ENCODE data around the gene PTPRG. TPM values are rescaled to one million over a fixed set of nuclear protein-coding genes. Genes with fewer than 3 reads are reported as not detected.

Gene PTPRG
- total and polyA plus RNA-seq, 10 of the 15 experiments (the other 5 are each of a cell fraction or from before 2014, with no cell fraction given): 0.29 to 20.7 (median 1.4) TPM

DNA sequence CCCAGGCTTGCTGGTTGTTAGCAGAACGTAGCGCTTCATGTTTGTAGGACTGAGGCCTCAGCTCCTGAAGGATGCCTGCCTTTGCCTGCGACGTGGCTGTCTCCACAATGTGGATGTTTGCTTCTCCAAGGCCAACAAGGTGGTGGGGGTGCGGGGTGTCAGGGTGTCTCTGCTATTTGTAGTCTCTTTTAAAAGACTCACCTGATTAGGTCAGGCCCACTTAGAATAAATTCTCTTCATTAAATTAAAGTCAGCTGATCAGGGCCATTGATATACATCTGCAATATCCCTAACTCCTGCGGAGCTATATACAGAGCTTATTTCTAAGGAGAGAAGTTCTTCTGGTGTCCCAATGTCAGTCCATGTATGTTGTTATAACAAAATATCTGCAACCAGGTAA, 44.8 kb downstream of the PTPRG start (continued):
- TF ChIP-seq, protein P1, sequence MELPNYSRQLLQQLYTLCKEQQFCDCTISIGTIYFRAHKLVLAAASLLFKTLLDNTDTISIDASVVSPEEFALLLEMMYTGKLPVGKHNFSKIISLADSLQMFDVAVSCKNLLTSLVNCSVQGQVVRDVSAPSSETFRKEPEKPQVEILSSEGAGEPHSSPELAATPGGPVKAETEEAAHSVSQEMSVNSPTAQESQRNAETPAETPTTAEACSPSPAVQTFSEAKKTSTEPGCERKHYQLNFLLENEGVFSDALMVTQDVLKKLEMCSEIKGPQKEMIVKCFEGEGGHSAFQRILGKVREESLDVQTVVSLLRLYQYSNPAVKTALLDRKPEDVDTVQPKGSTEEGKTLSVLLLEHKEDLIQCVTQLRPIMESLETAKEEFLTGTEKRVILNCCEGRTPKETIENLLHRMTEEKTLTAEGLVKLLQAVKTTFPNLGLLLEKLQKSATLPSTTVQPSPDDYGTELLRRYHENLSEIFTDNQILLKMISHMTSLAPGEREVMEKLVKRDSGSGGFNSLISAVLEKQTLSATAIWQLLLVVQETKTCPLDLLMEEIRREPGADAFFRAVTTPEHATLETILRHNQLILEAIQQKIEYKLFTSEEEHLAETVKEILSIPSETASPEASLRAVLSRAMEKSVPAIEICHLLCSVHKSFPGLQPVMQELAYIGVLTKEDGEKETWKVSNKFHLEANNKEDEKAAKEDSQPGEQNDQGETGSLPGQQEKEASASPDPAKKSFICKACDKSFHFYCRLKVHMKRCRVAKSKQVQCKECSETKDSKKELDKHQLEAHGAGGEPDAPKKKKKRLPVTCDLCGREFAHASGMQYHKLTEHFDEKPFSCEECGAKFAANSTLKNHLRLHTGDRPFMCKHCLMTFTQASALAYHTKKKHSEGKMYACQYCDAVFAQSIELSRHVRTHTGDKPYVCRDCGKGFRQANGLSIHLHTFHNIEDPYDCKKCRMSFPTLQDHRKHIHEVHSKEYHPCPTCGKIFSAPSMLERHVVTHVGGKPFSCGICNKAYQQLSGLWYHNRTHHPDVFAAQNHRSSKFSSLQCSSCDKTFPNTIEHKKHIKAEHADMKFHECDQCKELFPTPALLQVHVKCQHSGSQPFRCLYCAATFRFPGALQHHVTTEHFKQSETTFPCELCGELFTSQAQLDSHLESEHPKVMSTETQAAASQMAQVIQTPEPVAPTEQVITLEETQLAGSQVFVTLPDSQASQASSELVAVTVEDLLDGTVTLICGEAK (IDR thresholded peaks at IDR 0.05; ENCODE audit: borderline replicate concordance): no peak
- TF ChIP-seq SMAD5 (IDR thresholded peaks at IDR 0.05; ENCODE audit: low read depth) (no peak), ATF3 (IDR thresholded peaks at IDR 0.05; ENCODE audit: borderline replicate concordance, extremely low read depth, low read depth, low read length) (no peak), CHD4 (IDR thresholded peaks at IDR 0.05) (no peak), EED (IDR thresholded peaks at IDR 0.05; ENCODE audit: low read depth) (no peak), MEF2A (IDR thresholded peaks at IDR 0.05; ENCODE audit: insufficient read depth, low read depth, low read length) (no peak)
- TF ChIP-seq, protein P2, sequence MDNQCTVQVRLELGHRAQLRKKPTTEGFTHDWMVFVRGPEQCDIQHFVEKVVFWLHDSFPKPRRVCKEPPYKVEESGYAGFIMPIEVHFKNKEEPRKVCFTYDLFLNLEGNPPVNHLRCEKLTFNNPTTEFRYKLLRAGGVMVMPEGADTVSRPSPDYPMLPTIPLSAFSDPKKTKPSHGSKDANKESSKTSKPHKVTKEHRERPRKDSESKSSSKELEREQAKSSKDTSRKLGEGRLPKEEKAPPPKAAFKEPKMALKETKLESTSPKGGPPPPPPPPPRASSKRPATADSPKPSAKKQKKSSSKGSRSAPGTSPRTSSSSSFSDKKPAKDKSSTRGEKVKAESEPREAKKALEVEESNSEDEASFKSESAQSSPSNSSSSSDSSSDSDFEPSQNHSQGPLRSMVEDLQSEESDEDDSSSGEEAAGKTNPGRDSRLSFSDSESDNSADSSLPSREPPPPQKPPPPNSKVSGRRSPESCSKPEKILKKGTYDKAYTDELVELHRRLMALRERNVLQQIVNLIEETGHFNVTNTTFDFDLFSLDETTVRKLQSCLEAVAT (IDR thresholded peaks at IDR 0.05): no peak
